ENCODE data around the gene KLF13.

DNA sequence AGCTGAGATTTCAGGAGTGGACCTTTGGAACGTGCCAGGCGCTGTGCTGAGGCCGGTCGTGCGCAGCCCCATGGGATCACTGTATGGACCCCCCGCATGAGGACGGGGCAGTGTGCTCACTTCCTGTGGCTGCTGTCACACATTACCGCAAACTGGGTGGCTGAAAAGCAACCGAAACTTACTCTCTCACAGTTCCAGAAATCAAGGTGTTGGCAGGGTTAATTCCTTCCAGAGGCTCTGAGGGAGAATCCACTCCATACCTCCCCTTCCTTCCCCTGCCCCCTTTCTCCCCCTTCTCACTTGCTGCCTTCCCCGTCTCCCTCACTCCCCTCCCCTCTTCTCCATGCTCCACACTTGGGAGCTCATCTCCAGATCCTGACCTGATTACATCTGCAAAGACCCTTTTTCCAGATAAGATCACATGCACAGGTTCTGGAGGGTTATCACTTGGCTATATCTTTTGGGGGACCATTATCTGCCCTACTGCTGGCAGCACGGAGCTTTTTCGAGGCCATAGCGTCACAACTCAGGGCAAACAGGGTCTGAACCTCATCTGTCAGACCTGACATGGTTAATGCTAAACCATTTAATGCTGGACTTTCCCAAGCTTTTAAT lies 41.2 kb downstream of the KLF13 start:
- no peak for TF ChIP-seq POLR2A (IDR thresholded peaks at IDR 0.05)
- TF ChIP-seq, protein P1, sequence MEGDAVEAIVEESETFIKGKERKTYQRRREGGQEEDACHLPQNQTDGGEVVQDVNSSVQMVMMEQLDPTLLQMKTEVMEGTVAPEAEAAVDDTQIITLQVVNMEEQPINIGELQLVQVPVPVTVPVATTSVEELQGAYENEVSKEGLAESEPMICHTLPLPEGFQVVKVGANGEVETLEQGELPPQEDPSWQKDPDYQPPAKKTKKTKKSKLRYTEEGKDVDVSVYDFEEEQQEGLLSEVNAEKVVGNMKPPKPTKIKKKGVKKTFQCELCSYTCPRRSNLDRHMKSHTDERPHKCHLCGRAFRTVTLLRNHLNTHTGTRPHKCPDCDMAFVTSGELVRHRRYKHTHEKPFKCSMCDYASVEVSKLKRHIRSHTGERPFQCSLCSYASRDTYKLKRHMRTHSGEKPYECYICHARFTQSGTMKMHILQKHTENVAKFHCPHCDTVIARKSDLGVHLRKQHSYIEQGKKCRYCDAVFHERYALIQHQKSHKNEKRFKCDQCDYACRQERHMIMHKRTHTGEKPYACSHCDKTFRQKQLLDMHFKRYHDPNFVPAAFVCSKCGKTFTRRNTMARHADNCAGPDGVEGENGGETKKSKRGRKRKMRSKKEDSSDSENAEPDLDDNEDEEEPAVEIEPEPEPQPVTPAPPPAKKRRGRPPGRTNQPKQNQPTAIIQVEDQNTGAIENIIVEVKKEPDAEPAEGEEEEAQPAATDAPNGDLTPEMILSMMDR (IDR thresholded peaks at IDR 0.05): no peak
